TTC549 (cell line): ENCODE data around the gene CAMLG.

ENCODE experiments used
- FAIRE-seq: peaks from 2 replicates; lab custom pipeline; 2012; peaks lifted over from hg19 to GRCh38; lab: Jason Lieb, UNC

Gene CAMLG

DNA sequence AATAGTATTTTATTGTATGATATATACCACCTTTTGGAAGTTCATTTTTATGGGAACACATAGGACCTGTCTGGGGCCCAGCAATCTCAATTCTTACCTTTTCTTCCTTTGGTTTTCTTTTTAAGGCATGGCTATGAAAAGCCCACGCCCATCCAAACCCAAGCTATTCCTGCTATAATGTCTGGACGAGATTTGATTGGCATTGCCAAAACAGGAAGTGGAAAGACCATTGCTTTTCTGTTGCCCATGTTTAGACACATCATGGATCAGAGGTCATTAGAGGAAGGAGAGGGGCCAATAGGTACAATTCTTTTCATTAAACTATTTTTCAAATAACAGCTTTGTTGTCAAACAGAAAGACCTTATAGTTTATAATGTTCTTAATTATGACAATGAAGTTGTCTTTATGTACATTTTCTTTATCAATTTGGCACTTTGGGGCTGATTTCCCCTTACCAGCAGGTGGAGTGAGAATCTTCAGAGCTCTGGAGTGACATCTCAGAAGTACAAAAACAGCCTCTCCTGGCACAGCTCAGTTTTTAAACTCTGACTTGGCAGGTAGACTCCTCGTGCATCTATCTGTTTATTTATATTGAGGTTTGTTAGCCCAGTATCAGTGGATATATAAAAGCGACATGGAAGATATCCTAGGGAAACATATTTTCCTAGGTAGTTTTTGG, 46.0 kb downstream of the CAMLG start:
- FAIRE-seq: no peak

- no peak for FAIRE-seq
Measured at GRCh38 chr5:134784946-134785620, 46.7 kb downstream of the CAMLG start.

DNA sequence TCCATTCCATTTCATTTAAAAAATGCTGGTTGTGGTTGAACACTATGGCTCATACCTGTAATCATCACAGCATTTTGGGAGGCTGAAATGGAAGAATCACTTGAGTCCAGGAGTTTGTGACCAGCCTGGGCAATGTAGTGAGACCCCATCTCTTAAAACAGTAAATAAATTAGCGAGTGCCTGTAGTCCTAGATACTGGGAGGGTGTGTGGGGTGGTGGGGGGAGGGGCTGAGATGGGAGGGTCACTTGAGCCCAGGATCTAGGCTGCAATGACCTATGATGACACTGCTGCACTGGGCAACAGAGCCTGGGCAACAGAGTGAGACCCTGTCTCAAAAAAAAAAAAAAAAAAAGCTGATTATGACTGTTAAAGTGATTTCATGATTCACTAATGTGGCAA, 49.3 kb downstream of the CAMLG start:
- FAIRE-seq: no peak

- no peak for FAIRE-seq
Measured at GRCh38 chr5:134791580-134791979, 53.2 kb downstream of the CAMLG start.

DNA sequence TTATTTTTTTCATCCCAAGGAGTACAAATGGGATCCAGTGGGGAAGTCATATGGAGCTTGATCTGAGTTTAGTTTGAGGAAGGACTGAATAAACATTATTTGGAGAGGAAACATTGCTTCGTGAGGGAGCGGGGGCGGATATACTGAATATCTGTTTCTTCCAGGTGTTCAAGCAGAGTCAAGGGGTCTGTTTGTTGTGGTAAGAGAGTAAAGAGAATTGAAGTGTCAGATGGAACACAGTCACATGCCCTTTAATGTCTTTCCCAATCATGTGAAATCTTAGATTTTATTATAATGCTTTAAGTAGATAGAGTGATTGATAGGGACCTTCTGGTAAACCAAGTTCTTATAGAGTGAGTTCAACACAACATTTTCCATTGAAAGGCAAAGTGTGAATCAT, 53.9 kb downstream of the CAMLG start:
- FAIRE-seq: no peak

DNA sequence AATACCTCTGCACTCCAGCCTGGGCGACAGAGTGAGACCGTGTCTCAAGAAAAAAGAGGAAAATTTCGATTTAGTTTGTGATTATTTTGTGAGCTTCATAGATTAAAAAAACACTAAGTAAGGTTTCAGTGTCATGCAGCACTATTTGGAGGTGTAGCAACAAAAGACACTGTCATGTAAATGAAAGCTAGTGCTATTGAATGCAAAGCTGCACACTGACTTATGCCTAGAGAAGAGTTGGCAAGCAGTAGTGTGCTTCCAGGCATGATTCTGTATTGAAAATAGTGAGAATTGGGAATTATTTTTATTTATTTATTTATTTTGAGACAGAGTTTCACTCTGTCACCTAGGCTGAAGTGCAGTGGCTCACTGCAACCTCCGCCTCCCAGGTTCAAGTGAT, 54.8 kb downstream of the CAMLG start:
- no peak for FAIRE-seq

GRCh38 chr5:134794082-134794481, 55.7 kb downstream of the CAMLG start:
- FAIRE-seq: no peak

DNA sequence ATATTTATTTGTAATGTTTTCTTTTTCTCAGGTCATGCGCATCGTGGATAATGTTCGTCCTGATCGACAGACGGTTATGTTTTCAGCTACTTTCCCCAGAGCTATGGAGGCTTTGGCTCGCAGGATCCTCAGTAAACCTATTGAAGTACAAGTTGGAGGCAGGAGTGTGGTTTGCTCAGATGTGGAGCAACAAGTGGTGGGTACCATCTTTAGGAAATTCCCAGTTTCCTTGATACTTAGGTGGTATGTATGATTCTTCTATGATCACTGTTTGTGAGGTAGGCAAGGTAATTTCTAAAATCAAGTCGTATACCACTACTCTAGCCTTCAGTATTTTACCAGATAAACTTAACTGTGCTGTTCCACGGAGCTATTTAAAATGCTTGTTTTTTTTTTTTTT, 56.5 kb downstream of the CAMLG start:
- no peak for FAIRE-seq

- no peak for FAIRE-seq
Measured at GRCh38 chr5:134798468-134798867, 60.1 kb downstream of the CAMLG start.
